ENCODE data around the gene CABLES2.
A peak's percentile ranks its signal among the peaks of the same experiment; 100 is the strongest.

Gene CABLES2

GRCh38 chr20:62372042-62372993 is 34.8 kb downstream of the CABLES2 start:
- ATAC-seq (no peak), DNase-seq (no peak)

GRCh38 chr20:62371588-62372041 is 35.5 kb downstream of the CABLES2 start:
- ATAC-seq = no peak

GRCh38 chr20:62370807-62371587 is 36.1 kb downstream of the CABLES2 start:
- DNase-seq = no peak
- no peak for ATAC-seq

More at GRCh38 chr20:62371588-62372041, 35.5 kb downstream of the CABLES2 start:
- DNase-seq = no peak

- DNase-seq = peak; percentile 74
- peak; percentile 82 for ATAC-seq
Measured at GRCh38 chr20:62370115-62370806, 36.8 kb downstream of the CABLES2 start.

GRCh38 chr20:62369815-62370114 is 37.3 kb downstream of the CABLES2 start:
- DNase-seq = no peak
- no peak for ATAC-seq

- ATAC-seq (no peak), DNase-seq (peak; percentile 26)
Measured at GRCh38 chr20:62368976-62369814, 37.9 kb downstream of the CABLES2 start.

GRCh38 chr20:62368392-62368975 is 38.6 kb downstream of the CABLES2 start:
- DNase-seq (no peak), ATAC-seq (no peak)

- ATAC-seq (no peak), DNase-seq (peak; percentile 26)
Measured at GRCh38 chr20:62367633-62368391, 39.3 kb downstream of the CABLES2 start.

- DNase-seq = peak; percentile 31
- ATAC-seq = no peak
Measured at GRCh38 chr20:62367136-62367632, 39.9 kb downstream of the CABLES2 start, which contains the start of gene LAMA5. Gene LAMA5 (minus strand): TSS chr20:62367312. CDS start chr20:62367245, 67 bp downstream.

- ATAC-seq = no peak
Measured at GRCh38 chr20:62366370-62367135, 40.5 kb downstream of the CABLES2 start.

GRCh38 chr20:62365814-62366369 is 41.2 kb downstream of the CABLES2 start:
- no peak for ATAC-seq
- DNase-seq = no peak

More at GRCh38 chr20:62366370-62367135, 40.5 kb downstream of the CABLES2 start:
- no peak for DNase-seq

GRCh38 chr20:62364911-62365736 is 42.0 kb downstream of the CABLES2 start:
- no peak for DNase-seq
- no peak for ATAC-seq

- no peak for DNase-seq
- no peak for ATAC-seq
Measured at GRCh38 chr20:62363920-62364851, 42.9 kb downstream of the CABLES2 start.

GRCh38 chr20:62362991-62363919 is 43.8 kb downstream of the CABLES2 start:
- no peak for DNase-seq
- no peak for ATAC-seq

- DNase-seq = no peak
- ATAC-seq = no peak
Measured at GRCh38 chr20:62362590-62362940, 44.5 kb downstream of the CABLES2 start.

Measured in stimulated activated naive CD8-positive, alpha-beta T cell treated with anti-CD3 and anti-CD28 coated beads, Interleukin-15, Interleukin-2, amounts not matched to agents 100 U/mL and 50 U/mL, for 24 hours (primary cell).